ENCODE data around the gene AHDC1. TPM values are rescaled to one million over a fixed set of nuclear protein-coding genes. Genes with fewer than 3 reads are reported as not detected.

Gene AHDC1
- total and polyA plus RNA-seq, 2 donors (not counting 3 experiments of a cell fraction or from before 2014, with no cell fraction given), result 7.0 to 32.1 TPM

DNA sequence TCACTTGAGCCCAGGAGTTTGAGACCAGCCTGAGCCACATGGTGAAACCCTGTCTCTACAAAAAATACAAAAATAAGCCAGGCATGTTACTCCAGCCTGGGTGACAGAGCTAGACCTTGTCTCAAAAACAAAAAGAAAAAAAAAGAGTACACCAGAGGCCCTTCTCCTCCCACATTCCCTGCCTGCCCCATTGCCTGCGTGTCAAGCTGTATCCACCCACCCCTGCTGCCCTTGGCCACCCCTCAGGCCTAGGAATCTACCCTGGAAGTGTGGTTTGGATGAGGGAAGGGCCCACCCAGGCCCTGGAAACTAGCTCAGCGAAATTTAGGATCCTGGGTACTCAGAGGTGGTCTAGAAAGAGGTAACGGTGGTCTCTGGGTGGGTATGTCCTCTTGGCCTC is 88.3 kb downstream of the AHDC1 start:
- dilution Hi-C loops (cut with MboI; ENCODE audit: extremely low pct_ligation_motif_present, low sequenced_read_pairs) (no loop called here), intact Hi-C loops (cut with micrococcal nuclease) (no loop called here)
- FAIRE-seq (no peak), DNase-seq (ENCODE audit: low read depth, low spot score) (no peak)
- BruUV-seq (replicated peaks), result no TSS peak
- POLR2A ChIA-PET, result no interaction called here
- H3K27ac ChIP-seq (ENCODE audit: insufficient read depth, low read depth, low read length), result no peak overlapping the region
- H2AFZ ChIP-seq (ENCODE audit: low read depth, low read length), result no peak overlapping the region
- no peak for TF ChIP-seq POLR2AphosphoS5 (IDR thresholded peaks at IDR 0.05; ENCODE audit: insufficient read depth, low read depth, low read length)
- no peak for TF ChIP-seq MYC (IDR thresholded peaks at IDR 0.05; ENCODE audit: low read depth, low read length)
- no peak for TF ChIP-seq POLR2A (IDR thresholded peaks at IDR 0.05; ENCODE audit: low read depth, low read length)
- TF ChIP-seq, protein P1, sequence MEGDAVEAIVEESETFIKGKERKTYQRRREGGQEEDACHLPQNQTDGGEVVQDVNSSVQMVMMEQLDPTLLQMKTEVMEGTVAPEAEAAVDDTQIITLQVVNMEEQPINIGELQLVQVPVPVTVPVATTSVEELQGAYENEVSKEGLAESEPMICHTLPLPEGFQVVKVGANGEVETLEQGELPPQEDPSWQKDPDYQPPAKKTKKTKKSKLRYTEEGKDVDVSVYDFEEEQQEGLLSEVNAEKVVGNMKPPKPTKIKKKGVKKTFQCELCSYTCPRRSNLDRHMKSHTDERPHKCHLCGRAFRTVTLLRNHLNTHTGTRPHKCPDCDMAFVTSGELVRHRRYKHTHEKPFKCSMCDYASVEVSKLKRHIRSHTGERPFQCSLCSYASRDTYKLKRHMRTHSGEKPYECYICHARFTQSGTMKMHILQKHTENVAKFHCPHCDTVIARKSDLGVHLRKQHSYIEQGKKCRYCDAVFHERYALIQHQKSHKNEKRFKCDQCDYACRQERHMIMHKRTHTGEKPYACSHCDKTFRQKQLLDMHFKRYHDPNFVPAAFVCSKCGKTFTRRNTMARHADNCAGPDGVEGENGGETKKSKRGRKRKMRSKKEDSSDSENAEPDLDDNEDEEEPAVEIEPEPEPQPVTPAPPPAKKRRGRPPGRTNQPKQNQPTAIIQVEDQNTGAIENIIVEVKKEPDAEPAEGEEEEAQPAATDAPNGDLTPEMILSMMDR (IDR thresholded peaks at IDR 0.05; ENCODE audit: extremely low read depth in 1 of 2, insufficient read depth in 1 of 2, low read depth in 1 of 2, low read length in 2 of 2), result no peak
- no peak for TF ChIP-seq GATA2 (IDR thresholded peaks at IDR 0.05; ENCODE audit: insufficient read depth, insufficient read length, low read depth, low read length)
- TF ChIP-seq FOS (IDR thresholded peaks at IDR 0.05; ENCODE audit: borderline replicate concordance, insufficient read depth, low read length), result no peak
- no peak for TF ChIP-seq JUN (IDR thresholded peaks at IDR 0.05; ENCODE audit: borderline replicate concordance, insufficient read depth, insufficient read length, low read depth)
- TF ChIP-seq EZH2 (IDR thresholded peaks at IDR 0.05; ENCODE audit: borderline replicate concordance, low read depth, low read length, severe bottlenecking), result no peak
- TF ChIP-seq, protein P2, sequence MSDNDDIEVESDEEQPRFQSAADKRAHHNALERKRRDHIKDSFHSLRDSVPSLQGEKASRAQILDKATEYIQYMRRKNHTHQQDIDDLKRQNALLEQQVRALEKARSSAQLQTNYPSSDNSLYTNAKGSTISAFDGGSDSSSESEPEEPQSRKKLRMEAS (IDR thresholded peaks at IDR 0.05; ENCODE audit: insufficient read depth, insufficient read length), result no peak
- no peaks in the 10 kb centered on the region for H3K9me1 ChIP-seq (replicated peaks; ENCODE audit: control insufficient read depth, extremely low read depth, insufficient read depth, low read length)
- no peaks in the 10 kb centered on the region for H3K79me2 ChIP-seq (ENCODE audit: control insufficient read depth, insufficient read depth, low read length)
- no peak overlapping the region for H3K4me2 ChIP-seq (ENCODE audit: insufficient read depth, low read length)
- H3K27me3 ChIP-seq (ENCODE audit: control insufficient read depth in 2 of 2, insufficient read depth in 2 of 2, low read length in 2 of 2), result no peaks in the 10 kb centered on the region
- H3K36me3 ChIP-seq (ENCODE audit: control insufficient read depth in 2 of 2, extremely low read depth in 1 of 2, insufficient read depth in 2 of 2, low read length in 2 of 2), result no peaks in the 10 kb centered on the region
- no peaks in the 10 kb centered on the region for H4K20me1 ChIP-seq (replicated peaks; ENCODE audit: control insufficient read depth, extremely low read depth, insufficient read depth, low read length)
- no peak overlapping the region for H3K4me3 ChIP-seq (replicated peaks in 1 of 3; ENCODE audit: insufficient read depth in 1 of 3, low read depth in 1 of 3, low read length in 3 of 3)
- H3K4me1 ChIP-seq (ENCODE audit: control insufficient read depth, extremely low read depth, insufficient read depth, low read length), result no peaks in the 10 kb centered on the region
- no peak overlapping the region for H3K9ac ChIP-seq (replicated peaks; ENCODE audit: extremely low read depth, insufficient read depth, low read length)
- no peaks in the 10 kb centered on the region for H3K9me3 ChIP-seq (replicated peaks; ENCODE audit: control insufficient read depth, insufficient read depth, low read length)
- CTCF ChIA-PET, result interaction anchor here (2.5 kb wide), 1 partner anchor 41 kb away, joined by 10 read pairs; no protein-coding TSS in a partner anchor
